HUDEP-2 (cell line): ENCODE measurements around the gene SLC26A4.

ENCODE experiments used
- DNase-seq, 76 experiments: peaks; one replicate each; lab custom pipeline; 2025; ENCODE audit not compliant: unreplicated experiment in 76 of 76; lab: John Stamatoyannopoulos, UW

SLC26A4 gene

DNA sequence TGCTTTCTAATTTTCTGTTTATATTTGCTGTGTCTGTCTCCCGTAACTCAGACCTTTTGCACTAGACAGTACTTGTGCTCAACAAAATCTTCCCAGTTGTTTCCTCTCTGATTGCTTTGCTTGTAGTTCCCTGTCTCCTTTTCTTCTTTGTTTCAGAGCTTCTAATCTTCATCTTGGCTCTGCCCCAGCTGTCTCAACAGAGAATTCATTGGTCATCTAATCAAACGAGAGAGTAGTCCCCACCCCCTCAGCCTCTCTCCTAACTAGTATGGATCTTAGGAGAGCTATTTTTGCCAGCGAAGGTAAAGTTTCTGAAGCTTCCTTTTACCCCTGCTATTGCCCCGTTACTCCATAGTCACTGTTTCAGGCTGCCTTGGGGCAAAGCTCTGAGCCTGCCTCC, 32.8 kb downstream of the SLC26A4 start:
- no peak for DNase-seq

DNA sequence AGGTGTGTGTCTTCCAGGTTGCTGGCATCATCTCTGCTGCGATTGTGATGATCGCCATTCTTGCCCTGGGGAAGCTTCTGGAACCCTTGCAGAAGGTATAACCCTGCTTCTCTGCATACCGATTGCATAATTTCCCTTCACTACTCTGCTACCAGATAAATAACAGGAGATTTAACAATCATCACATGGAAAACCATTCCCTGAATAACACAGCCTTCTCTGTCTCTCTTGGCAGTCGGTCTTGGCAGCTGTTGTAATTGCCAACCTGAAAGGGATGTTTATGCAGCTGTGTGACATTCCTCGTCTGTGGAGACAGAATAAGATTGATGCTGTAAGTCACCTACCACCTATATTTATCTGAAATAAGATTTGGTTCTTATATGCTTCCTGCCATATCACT, 33.8 kb downstream of the SLC26A4 start:
- DNase-seq, result no peak

DNA sequence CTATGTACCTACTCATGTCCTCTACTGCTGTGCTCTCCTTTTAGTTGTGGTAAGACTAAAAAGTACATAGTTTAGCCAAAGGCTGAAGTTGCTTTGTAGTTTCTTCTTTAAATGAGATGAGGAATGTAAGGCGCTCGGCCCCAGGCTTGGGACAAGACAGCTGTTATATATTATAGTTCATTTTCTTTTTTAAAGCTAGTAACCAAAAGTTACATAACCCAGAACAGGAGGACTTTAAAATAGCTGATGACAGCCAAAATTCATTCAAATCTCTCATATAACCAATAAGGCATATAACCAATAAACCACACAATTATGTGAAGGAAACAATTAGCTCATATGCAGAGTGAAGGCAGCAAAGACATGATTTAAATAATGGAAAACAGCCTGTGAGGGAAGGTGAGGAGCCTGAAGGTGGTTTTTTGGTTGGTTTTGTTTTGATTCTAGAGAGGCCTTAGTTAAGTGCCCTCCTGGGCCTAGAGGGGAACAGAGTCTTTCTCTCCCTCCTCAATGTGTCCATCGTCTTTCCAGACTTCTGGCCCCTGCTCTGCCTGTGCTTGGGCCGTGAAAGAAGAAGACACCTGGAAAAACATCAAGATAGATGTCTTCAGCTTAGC, 35.8 kb downstream of the SLC26A4 start:
- DNase-seq, result no peak

DNA sequence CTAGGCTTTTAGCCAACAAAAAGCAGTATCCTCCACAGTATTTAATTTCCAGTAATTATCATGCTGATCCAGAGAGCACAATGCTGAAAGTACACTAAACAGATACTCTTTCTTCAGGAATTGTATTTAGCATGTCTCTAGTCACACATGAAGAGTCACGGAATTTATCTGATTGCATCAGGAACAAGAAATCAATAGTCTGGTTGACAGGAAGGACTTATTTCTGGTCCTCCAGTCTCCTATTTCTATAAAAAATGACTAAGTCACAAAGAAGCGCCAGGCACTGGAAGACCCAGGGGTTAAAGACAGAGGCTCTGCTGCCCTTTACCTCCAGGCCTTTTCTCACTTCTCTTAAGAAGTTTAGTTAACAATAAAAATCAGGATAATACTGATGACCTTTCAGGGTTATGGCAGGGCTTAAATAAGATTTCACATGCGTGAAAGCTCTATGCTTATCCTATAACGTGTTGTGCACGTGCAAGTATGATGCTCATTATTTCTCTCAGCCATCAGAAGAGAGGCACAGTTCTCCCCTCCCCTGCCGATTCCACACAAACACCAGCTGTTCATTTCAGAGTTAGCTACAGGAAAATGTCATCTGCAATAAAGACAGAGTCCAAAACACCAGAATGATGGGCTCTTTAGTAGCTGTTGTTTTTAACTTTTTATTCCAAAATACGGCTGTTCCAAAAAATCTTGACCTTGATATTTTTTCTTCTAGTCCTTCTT, 36.9 kb downstream of the SLC26A4 start:
- DNase-seq, result no peak

DNA sequence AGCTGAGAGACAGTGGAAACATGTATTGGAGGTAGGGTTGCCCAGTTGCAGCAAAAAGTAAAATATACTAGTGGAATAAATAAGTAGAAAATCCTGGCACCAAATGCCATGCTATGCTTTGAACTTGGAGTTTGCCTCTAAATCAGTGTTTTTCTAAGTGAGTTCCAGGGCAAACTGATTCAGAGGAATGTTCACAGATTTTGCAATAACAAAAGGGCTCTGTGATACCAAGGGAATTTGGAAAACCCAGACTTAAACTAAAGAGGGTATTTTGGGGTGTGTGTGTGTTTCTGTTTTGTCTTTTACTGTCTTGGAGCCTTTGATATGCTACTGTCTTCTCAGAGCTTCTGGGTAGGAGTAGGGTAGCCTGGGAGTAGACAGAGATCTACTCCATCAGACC, 39.9 kb downstream of the SLC26A4 start:
- DNase-seq, result no peak

DNA sequence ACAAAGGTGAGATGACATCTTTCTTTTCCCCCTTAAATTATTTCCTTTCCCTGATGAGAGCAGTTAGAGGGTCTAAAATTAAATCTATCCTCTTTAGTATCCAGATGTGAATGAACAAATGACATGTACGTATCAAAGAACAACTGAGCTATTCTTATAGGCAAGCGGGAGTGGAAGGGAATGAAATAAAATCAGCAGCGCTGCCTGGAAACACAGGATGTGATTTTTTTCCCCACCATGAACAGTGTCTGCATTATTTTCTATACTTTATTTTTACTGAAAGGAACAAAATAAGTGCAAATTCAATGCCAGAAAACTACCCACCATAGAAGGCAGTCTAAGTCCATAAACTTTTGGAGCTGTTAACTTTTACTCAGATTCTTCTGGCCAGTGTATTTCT, 40.6 kb downstream of the SLC26A4 start:
- DNase-seq, result no peak

DNA sequence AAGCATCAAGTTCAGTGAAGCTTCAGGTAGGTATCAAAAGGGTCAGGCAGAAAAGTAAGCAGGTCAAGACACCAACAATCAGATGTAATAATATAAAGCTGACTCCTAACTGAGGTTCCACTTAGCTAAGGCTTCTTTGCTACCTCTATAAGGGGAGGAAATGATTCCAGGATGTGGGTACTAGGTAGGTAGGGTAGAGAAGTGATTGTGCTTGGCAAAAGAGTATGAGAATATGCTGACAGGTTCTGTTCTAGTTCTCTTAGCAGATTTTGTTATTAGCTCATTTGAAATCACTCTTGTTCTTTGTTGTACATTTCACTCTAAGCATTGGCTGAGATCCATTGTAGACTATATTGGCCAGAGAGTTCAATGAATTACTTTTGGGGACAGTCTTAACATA, 42.6 kb downstream of the SLC26A4 start:
- DNase-seq, result no peak

DNA sequence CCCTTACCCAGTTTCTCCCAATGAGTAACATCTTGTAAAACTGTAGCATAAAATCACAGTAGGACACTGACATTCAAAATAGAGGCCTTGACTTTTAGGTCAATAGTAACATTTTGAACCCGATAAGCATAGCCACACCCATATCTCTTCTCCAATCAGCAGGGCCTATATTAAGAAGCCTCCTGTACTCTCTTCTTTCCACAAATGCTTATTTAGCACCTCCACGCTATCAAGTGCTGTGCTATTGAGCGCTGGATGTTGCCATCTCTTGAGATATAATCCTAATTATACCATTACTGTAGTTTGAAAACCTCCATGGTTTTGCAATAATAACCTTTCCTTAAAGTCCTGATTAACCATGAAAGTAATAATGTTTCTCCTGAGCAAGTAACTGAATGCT, 43.2 kb downstream of the SLC26A4 start:
- DNase-seq, result no peak

DNA sequence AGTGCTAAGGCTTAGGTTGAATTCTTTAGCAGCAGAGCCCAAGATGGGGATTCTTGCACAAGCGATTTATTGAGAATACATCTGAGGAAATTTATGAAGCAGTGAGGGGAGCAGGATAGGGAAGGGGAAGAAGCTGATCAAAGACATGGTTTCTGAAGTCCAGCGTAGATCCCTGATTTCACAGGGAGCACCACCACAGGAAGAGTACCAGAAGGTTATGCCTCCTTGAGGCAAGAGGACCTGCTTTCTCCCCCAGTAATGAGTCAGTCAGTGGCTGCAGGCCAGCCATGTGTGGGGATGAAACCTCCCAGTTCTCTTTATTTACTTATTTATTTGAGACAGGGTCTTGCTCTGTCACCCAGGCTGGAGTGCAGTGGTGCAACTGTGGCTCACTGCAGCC, 48.3 kb downstream of the SLC26A4 start:
- DNase-seq, result no peak

DNA sequence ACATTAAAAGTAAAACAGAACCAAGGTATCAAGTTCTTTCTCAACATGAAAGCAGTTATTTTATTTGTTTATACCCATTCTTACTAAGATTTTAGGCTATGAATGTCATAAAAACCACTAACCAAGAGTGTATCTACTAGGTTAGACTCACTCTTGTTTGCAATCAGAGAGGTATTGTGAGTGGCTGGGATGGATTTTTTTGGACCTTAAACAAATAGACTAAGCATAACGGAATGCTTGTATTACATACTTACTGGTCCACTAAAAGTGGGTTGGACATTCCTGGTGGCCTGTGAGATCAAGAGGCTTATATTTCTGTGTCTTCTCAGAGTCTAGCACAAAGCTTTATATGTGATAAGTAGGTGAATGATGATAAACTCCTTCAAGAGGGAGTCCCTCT, 50.7 kb downstream of the SLC26A4 start:
- no peak for DNase-seq

DNA sequence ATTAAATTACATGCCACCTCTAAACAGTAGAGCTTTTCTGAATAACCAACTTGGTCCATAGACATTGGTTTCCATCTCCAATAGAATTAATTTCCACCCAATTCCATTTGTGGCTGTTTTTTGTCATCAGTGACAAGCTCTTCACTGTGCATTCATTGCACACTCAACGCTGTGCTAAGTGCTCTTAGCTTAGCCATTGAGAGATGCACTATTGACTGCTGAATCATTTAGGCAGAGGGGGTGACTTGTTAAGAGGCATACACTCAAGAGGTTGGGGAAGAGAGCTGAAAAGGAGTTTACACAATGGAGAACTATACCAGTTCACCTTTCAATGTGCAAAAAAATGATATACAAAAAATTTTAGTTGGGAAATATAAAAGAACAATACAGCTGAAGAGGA, 51.4 kb downstream of the SLC26A4 start:
- DNase-seq, result no peak

DNA sequence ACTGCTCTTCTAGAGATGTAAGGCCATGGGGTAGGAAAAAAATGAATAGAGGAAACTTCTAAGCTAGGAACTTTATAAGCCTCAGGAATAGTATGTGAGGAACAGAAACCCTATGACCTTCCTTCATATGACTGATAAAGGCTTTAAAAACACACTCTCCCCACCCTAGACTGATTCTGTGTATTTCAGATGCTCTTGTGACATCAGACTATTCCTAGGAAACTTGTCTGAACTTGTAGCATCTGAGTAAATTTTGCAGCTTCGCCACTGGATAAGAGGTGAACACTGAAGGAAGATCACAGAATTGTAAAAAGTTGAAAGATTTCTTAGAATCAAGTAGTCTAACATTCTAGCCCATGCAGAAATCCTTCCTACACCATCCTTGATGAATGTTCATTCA, 52.3 kb downstream of the SLC26A4 start:
- no peak for DNase-seq

DNA sequence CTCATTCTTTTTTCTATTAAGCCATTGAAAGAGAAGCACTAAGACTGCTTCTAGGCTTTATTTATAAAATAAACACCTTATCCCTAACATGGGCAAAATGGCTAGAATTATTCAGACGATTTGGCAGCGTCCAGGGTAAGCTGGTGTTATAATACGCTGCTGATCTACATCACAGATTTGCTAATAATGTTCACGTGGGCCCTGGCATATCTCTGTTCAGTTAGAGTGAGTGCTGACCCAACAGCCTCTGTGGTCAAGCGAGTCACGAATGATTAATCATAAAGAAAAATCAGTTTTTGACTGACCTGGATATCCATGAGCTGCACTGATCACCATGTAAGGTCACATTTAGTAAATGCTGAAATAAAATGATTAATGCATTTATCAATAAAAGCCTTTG, 54.9 kb downstream of the SLC26A4 start:
- no peak for DNase-seq

DNA sequence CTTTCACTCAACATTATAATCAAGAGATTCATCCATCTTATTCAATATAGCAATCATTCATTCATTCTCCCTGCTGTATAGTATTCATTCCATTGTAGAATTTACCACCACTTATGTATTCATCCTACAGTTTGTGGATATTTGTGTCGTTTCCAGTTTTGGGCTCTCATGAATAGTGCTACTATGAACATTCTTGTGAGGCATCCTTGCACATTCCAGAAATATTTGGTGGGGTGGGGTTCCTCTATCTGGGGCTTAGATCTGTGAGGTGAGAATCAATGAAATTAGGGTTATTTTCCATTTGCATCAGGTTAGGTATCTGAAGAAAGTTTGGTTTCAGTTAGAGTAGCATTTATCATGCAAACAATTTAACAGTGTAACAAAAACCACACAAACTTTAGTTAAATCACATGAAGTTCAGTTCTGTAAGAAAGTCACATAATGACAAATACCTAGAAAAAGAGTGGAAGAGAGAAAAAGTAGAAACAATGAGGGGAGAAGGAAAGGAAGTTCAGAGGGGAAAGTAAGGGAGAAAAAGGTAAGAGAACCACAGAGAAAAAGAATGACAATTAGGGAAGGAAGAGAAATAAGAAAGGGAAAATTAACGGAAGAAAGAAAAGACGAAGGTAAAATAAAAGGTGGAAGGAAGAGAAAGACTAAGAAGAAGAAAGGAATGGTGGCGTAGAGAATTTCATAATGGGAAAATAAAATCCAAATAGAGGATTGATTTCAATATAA, 58.0 kb downstream of the SLC26A4 start:
- DNase-seq, result no peak

DNA sequence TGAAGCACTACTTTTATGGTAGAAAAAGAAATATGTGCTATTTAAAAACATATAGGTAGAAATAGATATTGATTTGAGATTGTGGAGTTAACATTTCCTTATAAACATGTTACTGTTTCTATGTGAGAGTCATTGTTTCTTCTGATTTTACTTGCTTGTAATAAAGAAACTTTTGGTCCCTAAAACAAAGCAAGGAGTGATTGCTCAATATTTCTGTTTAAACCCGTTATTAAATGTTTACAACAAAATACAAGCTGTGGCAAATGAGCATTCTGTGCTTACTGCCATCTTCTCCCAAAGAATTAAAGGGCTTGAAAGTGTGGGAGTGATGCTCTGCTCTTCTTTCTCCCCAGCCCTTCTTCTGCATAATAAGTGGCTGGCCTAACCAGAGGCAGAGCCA, 60.7 kb downstream of the SLC26A4 start:
- no peak for DNase-seq

DNA sequence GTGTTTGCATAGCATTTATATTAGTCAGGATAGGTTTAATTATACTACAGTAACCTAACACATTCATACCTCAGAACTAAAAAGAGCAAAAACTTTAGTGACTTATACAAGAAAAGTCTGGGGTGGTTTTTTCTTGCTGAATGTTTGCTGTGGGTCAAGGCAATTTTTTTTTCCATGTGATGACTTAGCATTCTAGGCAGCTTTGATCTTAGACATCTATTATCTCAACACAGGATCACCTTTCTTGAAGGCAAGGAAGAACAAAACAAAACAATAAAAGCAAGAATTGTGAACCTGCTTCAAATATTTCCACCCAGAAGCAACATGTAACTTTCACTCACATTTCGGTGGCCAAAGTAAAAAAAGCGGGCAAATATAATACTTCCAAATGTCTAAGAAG, 62.6 kb downstream of the SLC26A4 start:
- DNase-seq, result no peak

DNA sequence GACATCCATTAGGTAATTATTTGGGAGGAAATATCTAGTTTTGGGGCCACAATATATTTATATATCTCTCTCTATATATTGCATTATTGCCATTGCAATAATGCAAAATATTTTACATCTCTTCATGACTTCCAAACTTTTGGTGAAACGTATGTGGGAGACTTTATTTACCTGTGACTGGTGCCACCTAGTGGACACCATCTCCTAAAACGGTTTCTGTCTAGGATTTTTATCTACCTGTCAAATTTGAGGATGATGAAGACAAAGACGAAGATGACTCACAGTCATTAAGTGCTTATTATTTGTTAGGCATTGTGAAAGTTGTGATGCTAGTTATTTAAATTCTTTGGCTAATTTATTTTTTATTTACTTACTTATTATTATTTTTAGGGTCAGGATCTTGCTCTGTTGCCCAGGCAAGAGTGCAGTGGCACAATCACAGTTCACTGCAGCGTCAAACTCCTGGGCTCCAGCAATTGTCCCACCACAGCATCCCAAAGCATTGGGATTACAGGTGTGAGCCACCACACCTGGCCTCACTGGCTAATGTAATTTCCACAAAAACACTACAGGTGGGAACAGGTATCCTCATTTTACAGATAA, 64.6 kb downstream of the SLC26A4 start:
- peak in 15 of 76 experiments; percentile 1 to 45 (median 15) for DNase-seq

DNA sequence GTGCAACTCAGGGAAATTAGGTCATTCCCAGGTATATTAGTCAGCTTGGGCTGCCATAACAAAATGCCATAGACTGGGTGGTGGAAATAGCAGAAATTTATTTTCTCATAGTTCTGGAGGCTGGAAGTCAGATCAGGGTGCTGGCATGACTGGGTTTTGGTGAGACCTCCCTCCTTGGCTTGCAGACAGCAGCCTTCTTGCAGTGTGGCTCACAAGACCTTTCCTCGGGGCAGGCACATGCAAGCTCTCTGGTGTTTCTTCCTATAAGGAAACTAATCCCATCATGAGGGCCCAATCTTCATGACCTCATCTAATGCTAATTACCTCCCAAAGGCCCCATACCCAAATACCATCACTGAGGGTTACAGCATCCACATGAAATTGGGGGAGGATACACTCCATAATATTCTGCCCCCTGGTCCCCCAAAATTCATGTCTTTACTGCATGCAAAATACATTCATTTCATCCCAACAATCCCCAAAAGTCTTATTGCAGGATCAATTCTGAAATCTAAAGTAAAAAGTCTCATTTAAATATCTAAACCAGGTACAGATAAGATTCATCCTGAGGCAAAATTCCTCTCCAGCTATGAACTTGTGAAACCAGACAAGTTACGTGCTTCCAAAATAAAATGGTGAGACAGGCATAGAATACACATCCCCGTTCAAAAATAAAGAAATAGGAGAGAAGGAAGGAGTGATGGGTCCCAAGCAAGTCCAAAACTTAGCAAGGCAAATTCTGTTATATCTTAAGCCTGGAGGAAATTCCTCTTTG, 65.9 kb downstream of the SLC26A4 start:
- no peak for DNase-seq

DNA sequence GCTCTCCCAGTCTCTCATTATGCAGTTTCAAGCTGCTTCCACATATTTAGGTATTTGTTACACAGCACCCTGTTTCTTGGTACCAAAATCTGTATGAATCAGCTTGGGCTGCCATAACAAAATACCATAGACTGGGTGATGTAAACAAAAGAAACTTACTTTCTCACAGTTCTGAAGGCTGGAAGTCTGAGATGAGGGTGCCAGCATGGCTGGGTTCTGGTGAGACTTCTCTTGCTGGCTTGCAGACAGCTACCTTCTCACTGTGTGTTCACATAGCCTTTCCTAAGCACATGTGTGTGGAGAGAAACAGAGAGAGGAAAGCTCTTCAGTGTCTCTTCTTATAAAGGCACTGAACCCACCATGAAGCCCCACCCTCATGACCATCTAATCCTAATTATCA, 67.6 kb downstream of the SLC26A4 start:
- DNase-seq, result no peak

DNA sequence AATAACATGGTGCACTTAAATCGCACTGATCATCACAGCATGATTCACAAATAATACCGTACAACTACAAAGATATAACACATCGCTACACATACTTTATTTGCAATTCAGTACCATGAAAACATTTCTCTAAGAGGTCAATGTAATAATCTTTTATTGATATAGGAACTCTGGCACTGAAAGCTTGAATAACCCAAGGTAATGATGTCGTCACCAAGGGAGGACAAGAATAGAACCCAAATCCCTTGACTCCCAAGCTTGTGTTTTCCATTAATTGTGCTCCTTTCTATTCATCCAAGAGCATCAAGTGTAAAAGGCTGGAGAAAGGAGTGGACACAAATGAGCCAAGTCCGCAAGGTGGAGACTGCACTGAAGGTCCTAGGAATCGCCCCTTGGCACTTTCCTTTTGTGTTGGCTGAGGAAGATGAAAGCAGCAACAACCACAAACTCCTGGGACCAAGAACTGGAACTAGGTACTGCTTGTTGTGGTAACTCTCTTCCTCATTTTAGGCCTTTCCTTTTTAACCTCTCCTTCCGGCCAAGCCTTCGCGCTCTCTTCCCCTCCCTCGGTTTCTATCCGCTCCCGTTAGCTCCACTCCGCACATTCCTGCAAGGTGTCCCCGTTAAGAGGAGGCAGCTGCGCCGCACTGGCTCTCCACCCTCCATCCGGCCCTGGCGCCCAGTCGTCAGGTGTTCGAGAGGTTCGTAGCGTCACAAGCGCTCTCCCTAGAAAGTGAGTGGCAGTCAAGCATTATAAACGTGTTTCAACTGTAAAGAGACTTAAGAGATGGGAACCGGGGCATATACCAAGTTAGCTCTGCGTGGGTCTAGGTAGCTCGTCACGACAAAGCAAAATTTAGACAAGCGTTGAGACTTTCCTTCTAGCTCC, 82.3 kb downstream of the SLC26A4 start:
- peak in 38 of 76 experiments; percentile 13 to 91 (median 54) for DNase-seq
